GM23338 (cell line): ENCODE data around the gene DRC7. TPM values are rescaled to one million over a fixed set of nuclear protein-coding genes. Genes with fewer than 3 reads are reported as not detected.

Source experiments
- ATAC-seq: fragments of 200-7000 bp; cut with Tn5 transposase; 3 replicates; pipeline ENCODE4 v1.9.1; 2020
- DNase-seq: peaks from one replicate; pipeline ENCODE4 v3.0.0-alpha.2; 2015; ENCODE audit warnings: low spot score
- H2AFZ ChIP-seq: fragments of 200-600 bp; sonication (generic); 2 replicates; pipeline ENCODE4 v1.8.0; 2016; ENCODE audit warnings: antibody characterized with exemption, mild to moderate bottlenecking, moderate library complexity
- H3F3A ChIP-seq: fragments of 200-600 bp; sonication (generic); replicated peaks from 2 replicates; pipeline ENCODE4 v1.8.0; 2017; ENCODE audit warnings: antibody characterized with exemption, mixed run types, low read depth
- H3K27ac ChIP-seq: fragments of 200-600 bp; sonication (generic); 2 replicates; pipeline ENCODE4 v1.6.1; 2016; ENCODE audit warnings: low read depth
- H3K27me3 ChIP-seq: fragments of 200-600 bp; sonication (generic); 2 replicates; pipeline ENCODE4 v1.8.0; 2016; ENCODE audit warnings: mild to moderate bottlenecking, mixed run types, moderate library complexity; ENCODE audit not compliant: insufficient read depth
- H3K36me3 ChIP-seq: fragments of 200-600 bp; sonication (generic); 2 replicates; pipeline ENCODE4 v1.8.0; 2016; ENCODE audit warnings: mild to moderate bottlenecking; ENCODE audit not compliant: insufficient read depth
- H3K4me1 ChIP-seq: fragments of 200-600 bp; sonication (generic); 2 replicates; pipeline ENCODE4 v1.8.0; 2016; ENCODE audit warnings: mild to moderate bottlenecking, moderate library complexity; ENCODE audit not compliant: insufficient read depth
- H3K4me2 ChIP-seq: fragments of 200-600 bp; sonication (generic); 2 replicates; pipeline ENCODE4 v1.7.1; 2017; ENCODE audit warnings: mixed run types
- H3K4me3 ChIP-seq: fragments of 200-600 bp; sonication (generic); 2 replicates; pipeline ENCODE4 v1.6.1; 2016; ENCODE audit warnings: mixed run types
- H3K79me2 ChIP-seq: fragments of 200-600 bp; sonication (generic); replicated peaks from 2 replicates; pipeline ENCODE4 v1.8.0; 2017; ENCODE audit warnings: mild to moderate bottlenecking; ENCODE audit not compliant: insufficient read depth
- H3K9me2 ChIP-seq: fragments of 200-600 bp; sonication (generic); 2 replicates; pipeline ENCODE4 v1.8.0; 2017; ENCODE audit not compliant: insufficient read depth
- H4K20me1 ChIP-seq: fragments of 200-600 bp; sonication (generic); replicated peaks from 2 replicates; pipeline ENCODE4 v1.8.0; 2017; ENCODE audit warnings: mild to moderate bottlenecking; ENCODE audit not compliant: insufficient read depth
- H3K27ac Mint-ChIP-seq: 2 replicates; pipeline ENCODE4 v1.8.0; 2020; ENCODE audit warnings: inconsistent platforms, mild to moderate bottlenecking, moderate library complexity, mixed read lengths
- H3K27me3 Mint-ChIP-seq: 3 replicates; pipeline ENCODE4 v1.8.0; 2022; ENCODE audit warnings: low read depth, mild to moderate bottlenecking, moderate library complexity, mixed read lengths, inconsistent platforms; ENCODE audit not compliant: insufficient read depth, poor library complexity
- H3K36me3 Mint-ChIP-seq: 3 replicates; pipeline ENCODE4 v1.8.0; 2021; ENCODE audit warnings: low read depth, mild to moderate bottlenecking, inconsistent platforms, moderate library complexity, mixed read lengths
- H3K4me1 Mint-ChIP-seq: 3 replicates; pipeline ENCODE4 v1.8.0; 2020; ENCODE audit warnings: mild to moderate bottlenecking, inconsistent platforms, mixed read lengths
- H3K4me3 Mint-ChIP-seq: 3 replicates; pipeline ENCODE4 v1.8.0; 2021; ENCODE audit warnings: moderate library complexity, mild to moderate bottlenecking, inconsistent platforms, mixed read lengths
- H3K9me3 Mint-ChIP-seq: 3 replicates; pipeline ENCODE4 v1.8.0; 2020; ENCODE audit warnings: moderate library complexity, mild to moderate bottlenecking, inconsistent platforms, mixed read lengths
- CREB1 ChIP-seq: fragments of 250-450 bp; sonication (Bioruptor Pico); IDR thresholded peaks from 2 replicates; pipeline ENCODE4 v1.5.0; 2020; ENCODE audit warnings: low read depth, mild to moderate bottlenecking, moderate library complexity
- CTCF ChIP-seq, 2 experiments: fragments of 200-600 bp in 1 of 2; sonication (generic) in 1 of 2; conservative IDR thresholded peaks; 2 replicates each; pipeline versions ENCODE4 v1.5.1 to v1.6.1; 2016 to 2017; ENCODE audit warnings: antibody characterized with exemption in 2 of 2, low read depth in 2 of 2, mild to moderate bottlenecking in 2 of 2, moderate library complexity in 1 of 2
- ETS1 ChIP-seq: IDR thresholded peaks from 2 replicates; pipeline ENCODE4 v1.6.1; 2016; ENCODE audit warnings: antibody characterized with exemption
- EZH2phosphoT487 ChIP-seq: fragments of 200-600 bp; sonication (generic); IDR thresholded peaks from one replicate; pipeline ENCODE4 v1.8.1; 2018; ENCODE audit warnings: antibody characterized with exemption; ENCODE audit not compliant: unreplicated experiment
- JUNB ChIP-seq: IDR thresholded peaks from one replicate; pipeline ENCODE4 v1.6.1; 2016; ENCODE audit warnings: antibody characterized with exemption; ENCODE audit not compliant: unreplicated experiment
- NANOG ChIP-seq: IDR thresholded peaks from 2 replicates; pipeline ENCODE4 v1.6.1; 2016; ENCODE audit warnings: antibody characterized with exemption, borderline replicate concordance
- POLR2AphosphoS5 ChIP-seq: IDR thresholded peaks from 2 replicates; pipeline ENCODE4 v1.6.1; 2016; ENCODE audit warnings: antibody characterized with exemption, low read depth
- STAT1 ChIP-seq: IDR thresholded peaks from one replicate; pipeline ENCODE4 v1.6.1; 2016; ENCODE audit warnings: antibody characterized with exemption; ENCODE audit not compliant: unreplicated experiment
- ZNF114 ChIP-seq: fragments of 250-450 bp; sonication (Bioruptor Pico); IDR thresholded peaks from 2 replicates; pipeline ENCODE4 v1.5.0; 2020; ENCODE audit warnings: mild to moderate bottlenecking, moderate library complexity
- ZNF331 ChIP-seq: fragments of 250-450 bp; sonication (Bioruptor Pico); IDR thresholded peaks from 2 replicates; pipeline ENCODE4 v1.5.0; 2020; ENCODE audit warnings: low read depth, mild to moderate bottlenecking, moderate library complexity
- ZNF462 ChIP-seq: fragments of 250-450 bp; sonication (Bioruptor Pico); IDR thresholded peaks from 2 replicates; pipeline ENCODE4 v1.5.0; 2020; ENCODE audit warnings: mild to moderate bottlenecking, moderate library complexity
- polyA plus RNA-seq: library from polyadenylated mRNA; unstranded; fragments of >200 nt; fragmentation: Nextera tagmentation; extraction: Ambion mirVana; gene quantifications from 2 replicates; pipeline ENCODE4 v1.2.1, GENCODE V29; 2016
- total RNA-seq: library from RNA; depleted of rRNA; stranded (reverse); fragments of >200 nt; shearing (Covaris generic); gene quantifications from 2 replicates; pipeline ENCODE4 v1.2.3, GENCODE V29; 2014
- TF ChIP-seq, protein P1 (sequence below): IDR thresholded peaks from one replicate; pipeline ENCODE4 v1.6.1; 2018; ENCODE audit warnings: antibody characterized with exemption; ENCODE audit not compliant: unreplicated experiment

The DRC7 gene
- total and polyA plus RNA-seq, 2 experiments from 2014 or later = not detected

DNA sequence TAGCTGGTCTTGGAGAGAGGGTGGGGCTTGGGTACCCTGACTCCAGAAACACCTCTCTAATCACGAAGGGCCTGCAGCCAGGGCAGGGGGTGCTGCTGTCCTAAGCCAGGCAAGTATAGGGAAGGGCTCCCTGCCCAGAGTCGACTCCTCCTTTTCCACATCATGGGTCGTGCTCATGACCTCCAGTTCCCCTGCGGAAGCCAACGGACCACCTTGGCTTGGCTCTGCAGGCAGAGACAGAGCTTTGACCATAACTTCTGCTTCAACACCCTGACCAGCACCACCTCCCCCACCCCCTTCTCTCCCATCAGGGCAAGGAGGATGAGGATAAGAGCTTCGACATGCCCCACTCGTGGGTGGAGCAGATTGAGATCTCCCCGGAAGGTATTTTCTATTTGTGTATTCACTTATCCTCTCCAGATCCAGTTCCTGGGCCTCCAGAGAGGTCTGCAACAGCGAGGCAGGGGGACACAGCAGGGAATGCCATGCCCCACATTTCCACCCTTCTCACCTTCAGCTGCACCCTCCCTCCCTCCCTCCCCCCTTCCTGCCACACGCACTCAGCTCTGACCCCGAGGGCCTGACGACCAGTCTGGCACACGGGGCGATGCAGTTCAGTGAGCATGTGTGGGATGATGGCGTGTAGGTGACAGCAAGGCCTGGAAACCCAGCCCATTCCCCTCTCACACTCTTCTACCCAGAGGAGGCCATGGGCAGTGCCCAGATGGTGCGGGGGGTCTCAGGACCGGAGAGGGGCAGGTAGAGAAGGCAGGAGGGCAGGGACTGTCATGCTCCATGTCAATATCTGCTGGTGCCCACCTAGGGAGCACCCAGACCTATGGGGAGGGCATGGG is 27.0 kb downstream of the DRC7 start:
- Mint-ChIP-seq H3K4me3 (no peak overlapping the region), H3K36me3 (no peaks in the 10 kb centered on the region), H3K27ac (no peak overlapping the region), H3K27me3 (peaks cover 10% of the 10 kb centered on the region), H3K9me3 (no peaks in the 10 kb centered on the region), H3K4me1 (no peaks in the 10 kb centered on the region)
- Histone ChIP-seq H3K36me3 (no peaks in the 10 kb centered on the region), H3K4me1 (no peaks in the 10 kb centered on the region), H2AFZ (no peak overlapping the region), H3F3A (no peaks in the 10 kb centered on the region), H3K27me3 (no peaks in the 10 kb centered on the region), H3K4me3 (no peak overlapping the region), H3K79me2 (no peaks in the 10 kb centered on the region), H3K4me2 (no peak overlapping the region), H4K20me1 (no peaks in the 10 kb centered on the region), H3K9me2 (no peaks in the 10 kb centered on the region), H3K27ac (no peak overlapping the region)
- no peak for ATAC-seq
- DNase-seq = no peak
- no peak for TF ChIP-seq POLR2AphosphoS5
- TF ChIP-seq NANOG = no peak
- no peak for TF ChIP-seq JUNB
- no peak for TF ChIP-seq ZNF114
- no peak for TF ChIP-seq ETS1
- TF ChIP-seq ZNF462 (CRISPR knock-in tag) = no peak
- no peak for TF ChIP-seq ZNF331 (CRISPR knock-in tag)
- no peak for TF ChIP-seq EZH2phosphoT487
- TF ChIP-seq CTCF (conservative IDR thresholded peaks at IDR 0.05; ENCODE audit: low read depth in 2 of 2) = no peak
- TF ChIP-seq, protein P1, sequence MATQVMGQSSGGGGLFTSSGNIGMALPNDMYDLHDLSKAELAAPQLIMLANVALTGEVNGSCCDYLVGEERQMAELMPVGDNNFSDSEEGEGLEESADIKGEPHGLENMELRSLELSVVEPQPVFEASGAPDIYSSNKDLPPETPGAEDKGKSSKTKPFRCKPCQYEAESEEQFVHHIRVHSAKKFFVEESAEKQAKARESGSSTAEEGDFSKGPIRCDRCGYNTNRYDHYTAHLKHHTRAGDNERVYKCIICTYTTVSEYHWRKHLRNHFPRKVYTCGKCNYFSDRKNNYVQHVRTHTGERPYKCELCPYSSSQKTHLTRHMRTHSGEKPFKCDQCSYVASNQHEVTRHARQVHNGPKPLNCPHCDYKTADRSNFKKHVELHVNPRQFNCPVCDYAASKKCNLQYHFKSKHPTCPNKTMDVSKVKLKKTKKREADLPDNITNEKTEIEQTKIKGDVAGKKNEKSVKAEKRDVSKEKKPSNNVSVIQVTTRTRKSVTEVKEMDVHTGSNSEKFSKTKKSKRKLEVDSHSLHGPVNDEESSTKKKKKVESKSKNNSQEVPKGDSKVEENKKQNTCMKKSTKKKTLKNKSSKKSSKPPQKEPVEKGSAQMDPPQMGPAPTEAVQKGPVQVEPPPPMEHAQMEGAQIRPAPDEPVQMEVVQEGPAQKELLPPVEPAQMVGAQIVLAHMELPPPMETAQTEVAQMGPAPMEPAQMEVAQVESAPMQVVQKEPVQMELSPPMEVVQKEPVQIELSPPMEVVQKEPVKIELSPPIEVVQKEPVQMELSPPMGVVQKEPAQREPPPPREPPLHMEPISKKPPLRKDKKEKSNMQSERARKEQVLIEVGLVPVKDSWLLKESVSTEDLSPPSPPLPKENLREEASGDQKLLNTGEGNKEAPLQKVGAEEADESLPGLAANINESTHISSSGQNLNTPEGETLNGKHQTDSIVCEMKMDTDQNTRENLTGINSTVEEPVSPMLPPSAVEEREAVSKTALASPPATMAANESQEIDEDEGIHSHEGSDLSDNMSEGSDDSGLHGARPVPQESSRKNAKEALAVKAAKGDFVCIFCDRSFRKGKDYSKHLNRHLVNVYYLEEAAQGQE = no peak
- no peak for TF ChIP-seq STAT1
- TF ChIP-seq CREB1 (CRISPR knock-in tag) = no peak
